ENCODE measurements around the gene SRSF5. TPM values are rescaled to one million over a fixed set of nuclear protein-coding genes. Genes with fewer than 3 reads are reported as not detected.

SRSF5 gene
- total and polyA plus RNA-seq, 2 donors (not counting 3 experiments of a cell fraction or from before 2014, with no cell fraction given), result 192 to 253 TPM

DNA sequence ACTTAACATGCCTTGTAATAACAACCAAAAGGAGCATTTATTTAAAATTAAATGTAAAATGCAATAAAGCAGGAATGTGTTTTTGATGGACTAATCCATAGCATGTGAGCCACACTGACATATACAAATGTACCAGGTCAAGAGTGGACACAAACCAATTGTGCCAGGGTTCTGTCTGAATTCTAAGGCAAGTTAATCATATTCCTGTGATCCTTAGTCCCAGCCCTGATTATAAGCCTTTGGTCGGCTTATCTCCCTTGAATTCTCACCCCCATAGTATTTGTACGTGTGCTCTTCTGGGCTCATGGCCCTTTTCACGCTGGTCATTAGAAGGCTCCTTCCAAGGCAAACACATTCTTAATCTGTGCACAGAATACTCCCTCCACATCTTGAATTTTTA lies 10.6 kb upstream of the SRSF5 start:
- Histone ChIP-seq H3K4me2 (ENCODE audit: insufficient read depth, low read length) (no peak overlapping the region), H3K79me2 (ENCODE audit: control insufficient read depth, insufficient read depth, low read length) (no peaks in the 10 kb centered on the region), H3K4me1 (ENCODE audit: control insufficient read depth, extremely low read depth, insufficient read depth, low read length) (peaks cover 13% of the 10 kb centered on the region), H3K27me3 (ENCODE audit: control insufficient read depth in 2 of 2, insufficient read depth in 2 of 2, low read length in 2 of 2) (no peaks in the 10 kb centered on the region), H3K27ac (ENCODE audit: insufficient read depth, low read depth, low read length) (no peak overlapping the region), H4K20me1 (replicated peaks; ENCODE audit: control insufficient read depth, extremely low read depth, insufficient read depth, low read length) (no peaks in the 10 kb centered on the region), H3K9ac (replicated peaks; ENCODE audit: extremely low read depth, insufficient read depth, low read length) (no peak overlapping the region), H3K4me3 (replicated peaks in 1 of 3; ENCODE audit: insufficient read depth in 1 of 3, low read depth in 1 of 3, low read length in 3 of 3) (no peak overlapping the region), H2AFZ (ENCODE audit: low read depth, low read length) (no peak overlapping the region), H3K36me3 (ENCODE audit: control insufficient read depth in 2 of 2, extremely low read depth in 1 of 2, insufficient read depth in 2 of 2, low read length in 2 of 2) (no peaks in the 10 kb centered on the region), H3K9me3 (replicated peaks; ENCODE audit: control insufficient read depth, insufficient read depth, low read length) (no peaks in the 10 kb centered on the region), H3K9me1 (replicated peaks; ENCODE audit: control insufficient read depth, extremely low read depth, insufficient read depth, low read length) (no peaks in the 10 kb centered on the region)
- FAIRE-seq (no peak), DNase-seq (ENCODE audit: low read depth, low spot score) (no peak)
- dilution Hi-C loops (cut with MboI; ENCODE audit: extremely low pct_ligation_motif_present, low sequenced_read_pairs) (no loop called here), intact Hi-C loops (cut with micrococcal nuclease) (no loop called here)
- TF ChIP-seq JUN (IDR thresholded peaks at IDR 0.05; ENCODE audit: borderline replicate concordance, insufficient read depth, insufficient read length, low read depth) (no peak), GATA2 (IDR thresholded peaks at IDR 0.05; ENCODE audit: insufficient read depth, insufficient read length, low read depth, low read length) (no peak), POLR2A (IDR thresholded peaks at IDR 0.05; ENCODE audit: low read depth, low read length) (no peak), EZH2 (IDR thresholded peaks at IDR 0.05; ENCODE audit: borderline replicate concordance, low read depth, low read length, severe bottlenecking) (no peak), POLR2AphosphoS5 (IDR thresholded peaks at IDR 0.05; ENCODE audit: insufficient read depth, low read depth, low read length) (no peak), MYC (IDR thresholded peaks at IDR 0.05; ENCODE audit: low read depth, low read length) (no peak), FOS (IDR thresholded peaks at IDR 0.05; ENCODE audit: borderline replicate concordance, insufficient read depth, low read length) (no peak)
- TF ChIP-seq, protein P1, sequence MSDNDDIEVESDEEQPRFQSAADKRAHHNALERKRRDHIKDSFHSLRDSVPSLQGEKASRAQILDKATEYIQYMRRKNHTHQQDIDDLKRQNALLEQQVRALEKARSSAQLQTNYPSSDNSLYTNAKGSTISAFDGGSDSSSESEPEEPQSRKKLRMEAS (IDR thresholded peaks at IDR 0.05; ENCODE audit: insufficient read depth, insufficient read length), result no peak
- TF ChIP-seq, protein P2, sequence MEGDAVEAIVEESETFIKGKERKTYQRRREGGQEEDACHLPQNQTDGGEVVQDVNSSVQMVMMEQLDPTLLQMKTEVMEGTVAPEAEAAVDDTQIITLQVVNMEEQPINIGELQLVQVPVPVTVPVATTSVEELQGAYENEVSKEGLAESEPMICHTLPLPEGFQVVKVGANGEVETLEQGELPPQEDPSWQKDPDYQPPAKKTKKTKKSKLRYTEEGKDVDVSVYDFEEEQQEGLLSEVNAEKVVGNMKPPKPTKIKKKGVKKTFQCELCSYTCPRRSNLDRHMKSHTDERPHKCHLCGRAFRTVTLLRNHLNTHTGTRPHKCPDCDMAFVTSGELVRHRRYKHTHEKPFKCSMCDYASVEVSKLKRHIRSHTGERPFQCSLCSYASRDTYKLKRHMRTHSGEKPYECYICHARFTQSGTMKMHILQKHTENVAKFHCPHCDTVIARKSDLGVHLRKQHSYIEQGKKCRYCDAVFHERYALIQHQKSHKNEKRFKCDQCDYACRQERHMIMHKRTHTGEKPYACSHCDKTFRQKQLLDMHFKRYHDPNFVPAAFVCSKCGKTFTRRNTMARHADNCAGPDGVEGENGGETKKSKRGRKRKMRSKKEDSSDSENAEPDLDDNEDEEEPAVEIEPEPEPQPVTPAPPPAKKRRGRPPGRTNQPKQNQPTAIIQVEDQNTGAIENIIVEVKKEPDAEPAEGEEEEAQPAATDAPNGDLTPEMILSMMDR (IDR thresholded peaks at IDR 0.05; ENCODE audit: extremely low read depth in 1 of 2, insufficient read depth in 1 of 2, low read depth in 1 of 2, low read length in 2 of 2), result no peak
- BruUV-seq (replicated peaks), result no TSS peak
- ChIA-PET CTCF (interaction anchor here (1.1 to 1.7 kb wide), 2 partner anchors 12 to 26 kb away, joined by 3 to 5 read pairs; no protein-coding TSS in a partner anchor), POLR2A (no interaction called here)

All from endothelial cell of umbilical vein (primary cell).